HuH-7 (cell line): ENCODE results near the gene ATP7B.

Source experiments
- DNase-seq: peaks from one replicate; pipeline ENCODE4 v3.0.0; 2011; ENCODE audit warnings: low spot score

ATP7B gene

DNA sequence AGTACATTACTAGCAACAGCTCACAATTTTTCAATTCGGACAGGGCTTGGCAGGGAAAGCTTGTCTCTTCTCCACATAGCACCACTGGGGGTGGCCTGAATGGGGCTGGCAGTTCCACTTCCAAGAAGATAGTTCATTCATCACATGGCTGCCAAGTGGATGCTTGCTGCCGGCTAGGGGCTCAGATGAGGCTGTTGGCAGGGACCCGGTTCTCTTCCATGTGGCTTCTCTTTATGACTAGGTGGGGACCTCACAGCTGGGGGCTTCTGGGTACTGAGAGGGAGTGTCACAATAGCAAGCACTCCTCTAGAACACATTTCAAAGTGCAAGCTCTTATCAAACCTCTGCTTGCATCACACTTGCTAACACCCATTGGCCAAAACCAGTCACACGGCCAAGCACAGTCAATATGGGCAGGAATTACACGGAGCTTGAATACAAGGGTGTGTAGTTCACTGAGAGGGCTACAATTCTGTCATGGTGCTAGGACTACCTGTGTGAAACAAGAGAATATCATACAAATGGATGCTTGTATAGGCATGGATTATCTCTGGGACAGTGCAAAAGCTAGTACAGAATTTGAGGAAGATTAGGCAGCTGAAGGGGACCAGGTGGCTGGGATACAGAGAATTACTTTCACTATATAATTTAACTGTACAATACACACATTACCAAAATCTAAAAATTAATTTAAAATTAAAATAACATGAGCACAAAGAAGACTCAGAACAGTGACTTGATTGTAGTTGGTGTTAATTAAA is 32.3 kb downstream of the ATP7B start:
- DNase-seq = peak; percentile 58

DNA sequence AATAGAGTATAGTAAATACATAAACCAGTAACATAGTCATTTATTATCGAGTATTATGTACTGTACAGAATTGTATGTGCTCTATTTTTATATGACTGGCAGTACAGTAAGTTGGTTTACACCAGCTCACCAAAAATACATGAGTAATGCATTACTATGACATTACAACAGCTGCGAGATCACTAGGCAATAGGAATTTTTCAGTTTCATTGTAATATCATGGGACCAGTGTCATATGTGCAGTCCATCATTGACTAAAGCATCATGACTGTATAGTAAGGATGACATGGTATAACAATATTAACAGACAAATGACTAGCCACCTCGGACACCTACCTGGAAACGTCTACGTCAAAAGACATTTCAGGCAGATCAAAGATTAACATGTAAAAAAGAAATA is 33.6 kb downstream of the ATP7B start:
- DNase-seq = no peak

GRCh38 chr13:51976890-51977289 is 34.4 kb downstream of the ATP7B start:
- DNase-seq = no peak

- DNase-seq = no peak
These were observed 34.8 kb downstream of the ATP7B start for GRCh38 chr13:51976423-51976822.

DNA sequence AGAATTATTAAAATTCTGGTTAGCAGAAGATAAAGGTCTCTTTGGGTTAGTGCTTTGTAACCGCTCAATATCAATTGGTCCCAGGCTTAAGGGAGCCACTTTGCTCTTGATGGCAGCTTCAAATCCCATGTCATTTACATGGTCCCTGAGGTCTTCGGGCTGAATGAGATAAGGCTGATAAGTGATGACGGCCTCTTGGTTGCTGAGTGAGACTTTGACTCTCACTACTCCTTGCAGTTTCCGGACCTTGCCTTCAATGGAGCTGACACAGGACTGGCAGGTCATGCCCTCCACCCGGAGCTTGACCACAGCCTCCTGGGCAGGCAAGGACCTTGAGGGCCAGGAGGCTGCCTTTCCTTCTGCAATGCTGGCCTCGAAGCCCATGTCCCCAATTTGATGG is 36.8 kb downstream of the ATP7B start:
- DNase-seq = no peak

DNA sequence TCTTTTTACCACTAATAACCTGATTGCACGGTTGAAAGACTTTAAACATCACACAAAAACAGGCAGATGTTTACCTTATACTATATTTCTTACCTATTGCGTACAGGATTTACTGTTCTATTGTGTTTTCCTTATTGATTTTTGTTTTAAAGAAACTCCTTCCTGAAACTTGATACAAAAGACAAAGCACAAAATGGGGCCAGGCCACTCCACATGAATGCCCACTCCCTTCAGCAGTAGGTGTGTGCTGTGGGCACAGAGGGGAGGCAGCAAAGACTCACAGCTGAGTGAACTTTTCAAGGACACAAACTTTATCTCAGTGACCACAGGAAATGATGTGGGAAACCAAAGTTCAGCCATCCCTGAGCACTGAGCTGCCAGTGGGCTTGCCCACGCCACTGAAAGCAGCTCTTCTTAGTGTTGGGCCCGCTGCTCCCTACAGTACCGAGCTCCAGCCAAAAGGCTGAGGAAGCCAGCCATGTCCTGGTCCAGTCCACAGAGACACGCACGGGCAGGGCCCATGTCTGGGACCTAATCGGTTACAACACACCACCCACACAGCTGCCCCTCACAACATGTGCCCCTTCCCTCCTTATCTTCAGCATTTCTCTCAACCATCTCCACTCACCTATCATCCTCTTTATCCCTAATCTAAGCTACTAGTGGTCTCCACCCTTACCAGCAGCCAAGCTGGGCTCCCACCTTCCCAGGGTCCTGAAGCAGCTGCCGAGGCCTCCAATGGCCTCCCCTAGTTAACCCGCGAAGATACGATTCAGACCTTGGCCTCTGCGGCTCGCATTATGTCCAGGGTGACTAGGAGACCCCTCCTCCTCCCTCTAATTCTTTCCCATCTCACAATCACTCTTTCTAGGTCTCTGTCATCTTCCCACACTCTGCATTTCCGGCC is 39.5 kb downstream of the ATP7B start:
- DNase-seq = no peak

DNA sequence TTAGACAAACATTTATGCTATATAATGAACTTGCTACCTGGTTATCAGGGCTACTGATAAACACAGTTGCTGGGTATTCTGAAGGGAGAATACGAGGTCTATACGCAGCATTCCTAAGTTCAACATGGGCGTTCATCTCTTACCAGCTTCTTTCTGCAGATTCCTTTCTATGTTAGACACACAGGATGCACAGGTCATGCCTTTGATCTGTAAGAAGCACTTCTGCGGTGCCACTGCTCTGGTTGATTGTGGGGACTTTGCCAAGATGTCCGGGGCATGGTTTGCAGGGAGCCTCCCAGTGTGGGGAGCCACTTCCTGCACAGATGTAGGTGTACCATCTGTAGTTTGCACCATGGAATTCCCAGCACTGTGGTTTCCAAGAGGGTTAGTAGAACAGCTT is 40.9 kb downstream of the ATP7B start:
- DNase-seq = no peak

DNA sequence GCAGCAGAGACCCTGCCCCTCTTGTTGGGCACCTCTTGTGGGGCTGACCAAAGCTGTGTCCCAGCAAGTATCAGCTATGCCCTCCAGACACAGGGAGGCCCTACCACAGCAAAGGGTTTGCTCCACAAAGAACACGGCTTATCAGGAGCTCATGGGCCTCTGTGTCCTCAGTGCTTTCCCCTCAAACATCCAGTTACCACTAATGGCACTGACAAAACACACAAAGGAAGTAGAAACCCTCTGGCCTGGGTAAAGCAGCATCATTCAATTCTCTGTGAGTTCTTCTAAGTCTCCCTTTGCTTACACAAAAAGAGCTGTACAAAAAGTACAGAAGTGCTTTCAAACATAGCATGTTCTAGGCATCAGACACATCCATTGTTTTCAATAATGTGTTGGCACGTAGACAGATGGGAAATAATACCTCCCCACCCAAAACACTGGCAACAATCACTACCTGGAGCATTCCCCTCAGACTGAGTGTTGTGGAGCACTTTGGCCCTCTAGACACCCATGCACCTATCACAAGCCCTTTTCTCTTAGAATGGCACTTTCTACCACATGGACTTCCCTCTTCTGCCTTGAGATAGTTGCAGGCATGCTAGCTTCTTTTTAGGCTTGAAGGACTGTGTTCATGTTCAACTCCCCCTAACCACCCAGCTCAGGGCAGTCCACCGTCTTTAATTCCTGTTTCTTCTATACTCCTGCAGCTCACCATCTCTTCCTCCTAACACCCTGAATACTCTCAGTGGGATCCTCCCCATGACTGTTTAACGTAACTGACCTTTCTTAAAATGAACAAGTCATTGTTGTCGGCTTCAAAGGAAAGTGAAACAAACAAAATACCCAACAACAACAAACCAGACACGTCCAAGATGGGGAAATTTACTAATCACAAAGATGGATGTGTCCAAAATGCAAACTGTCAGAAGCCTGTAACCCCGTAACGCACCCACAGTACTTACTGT is 43.5 kb downstream of the ATP7B start:
- no peak for DNase-seq

DNA sequence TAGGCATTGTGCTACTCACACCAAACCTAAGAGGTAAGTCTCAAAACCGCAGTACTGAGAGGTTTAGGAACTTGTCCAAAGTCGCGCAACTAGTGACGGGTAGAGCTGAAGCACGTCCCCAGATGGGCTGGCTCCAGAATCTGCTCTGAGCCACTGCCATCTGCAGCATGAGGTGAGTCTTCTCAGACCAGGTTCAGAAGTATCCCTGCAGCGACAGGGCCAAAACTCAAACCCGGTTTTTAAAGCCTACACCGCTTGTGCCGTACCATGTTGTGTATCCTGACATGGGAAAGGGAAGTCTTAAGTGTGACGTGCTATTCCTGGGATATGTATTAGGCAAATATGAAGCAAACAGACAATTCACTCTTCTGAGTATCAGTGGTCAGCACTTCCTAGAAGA is 45.1 kb downstream of the ATP7B start:
- DNase-seq = no peak

DNA sequence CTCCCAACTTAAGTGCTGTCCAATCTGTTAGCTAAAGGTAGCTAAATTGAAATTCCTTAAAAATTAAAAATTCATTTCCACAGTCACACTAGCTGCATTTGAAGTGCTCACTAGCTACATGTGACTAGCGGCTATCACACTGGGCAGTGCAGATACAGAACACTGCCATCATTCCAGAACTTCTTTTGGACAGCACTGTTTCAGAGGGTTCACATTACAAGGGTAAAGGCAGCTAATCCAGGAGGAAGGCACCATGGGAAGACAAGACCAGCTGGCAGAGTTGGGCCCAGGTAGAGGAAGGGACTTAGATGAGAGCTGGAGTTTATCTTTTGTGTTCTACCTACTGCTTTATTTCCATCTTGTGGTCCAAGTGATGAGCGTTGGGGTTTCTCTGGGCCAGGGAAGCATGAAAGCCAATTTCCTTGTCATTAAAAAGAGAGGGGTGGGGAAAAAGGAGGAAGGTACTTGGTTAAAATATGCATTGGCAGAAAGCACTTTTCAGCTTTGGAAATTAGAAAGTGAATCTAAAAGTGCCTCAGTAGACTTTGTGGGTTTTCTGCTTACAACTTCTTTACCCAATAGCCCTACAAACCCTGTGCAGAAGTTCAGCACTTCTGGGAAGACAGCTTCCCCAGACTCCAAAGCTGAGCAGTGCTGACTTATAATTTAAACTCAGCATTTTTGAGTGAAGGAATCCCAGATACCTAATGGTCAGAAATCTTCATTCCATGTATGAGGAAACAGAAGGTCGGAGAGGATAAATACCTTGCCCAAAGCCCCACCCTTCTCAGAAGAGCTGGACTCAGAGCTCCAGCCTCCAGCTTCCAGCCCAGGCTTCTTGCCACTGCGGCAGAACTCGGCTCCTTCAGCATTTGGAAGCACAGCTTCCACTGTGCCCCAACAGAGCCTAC is 49.5 kb downstream of the ATP7B start:
- no peak for DNase-seq

DNA sequence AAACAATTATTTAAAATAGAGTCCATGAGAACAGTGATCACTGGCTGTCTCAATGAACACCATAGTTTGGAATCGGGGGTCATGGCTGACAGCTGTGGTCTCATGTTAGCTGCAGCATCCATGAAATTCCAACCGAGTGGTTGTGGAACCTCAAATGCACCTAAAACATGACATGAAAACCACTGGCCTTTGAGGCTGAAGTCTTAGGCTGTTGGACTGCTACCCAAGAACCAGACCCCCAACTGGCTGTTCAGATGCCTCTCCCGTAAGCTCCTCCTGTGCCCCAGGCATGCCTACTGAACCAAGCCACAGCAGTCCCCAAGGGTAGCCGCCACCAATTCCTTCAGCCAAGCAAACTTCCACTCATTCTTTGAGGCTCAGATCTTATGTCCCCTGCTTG is 50.5 kb downstream of the ATP7B start:
- no peak for DNase-seq

DNA sequence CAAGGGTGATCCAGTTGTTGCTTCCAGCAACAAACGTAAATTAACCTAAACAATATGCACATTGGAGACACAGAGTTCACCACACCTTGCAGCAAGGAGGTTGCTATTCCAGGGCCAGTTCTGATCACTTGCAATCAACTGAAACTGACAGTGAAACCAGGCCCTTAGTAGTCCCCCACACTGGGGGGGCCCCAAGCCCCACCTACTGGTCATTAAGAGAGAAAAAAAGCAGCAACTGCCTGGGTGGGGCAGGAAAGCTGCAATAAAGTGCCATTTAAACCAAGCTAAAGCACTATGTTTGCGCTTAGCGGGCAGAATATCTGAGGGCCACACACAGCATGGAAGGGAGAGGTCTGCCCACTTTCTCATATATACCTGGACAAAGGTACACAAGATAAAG is 51.5 kb downstream of the ATP7B start:
- DNase-seq = no peak

DNA sequence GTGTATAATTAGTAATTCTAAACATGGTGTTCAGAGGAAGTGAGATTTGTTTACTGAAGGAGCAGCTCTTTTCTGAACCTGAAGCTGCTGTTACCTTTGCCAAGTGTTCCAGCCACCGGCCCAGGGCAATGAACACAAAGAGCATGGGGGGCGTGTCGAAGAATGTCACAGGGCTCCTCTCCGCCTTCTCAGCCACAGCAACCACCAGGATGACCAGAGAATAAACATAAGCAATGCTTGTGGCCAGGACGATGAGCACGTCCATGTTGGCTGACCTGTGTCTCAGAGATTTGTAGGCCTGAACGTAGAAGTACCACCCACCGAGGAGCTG is 53.1 kb downstream of the ATP7B start:
- DNase-seq = peak; percentile 18

GRCh38 chr13:51957377-51958216 is 53.7 kb downstream of the ATP7B start:
- no peak for DNase-seq

GRCh38 chr13:51956717-51957116 is 54.5 kb downstream of the ATP7B start:
- DNase-seq = no peak

DNA sequence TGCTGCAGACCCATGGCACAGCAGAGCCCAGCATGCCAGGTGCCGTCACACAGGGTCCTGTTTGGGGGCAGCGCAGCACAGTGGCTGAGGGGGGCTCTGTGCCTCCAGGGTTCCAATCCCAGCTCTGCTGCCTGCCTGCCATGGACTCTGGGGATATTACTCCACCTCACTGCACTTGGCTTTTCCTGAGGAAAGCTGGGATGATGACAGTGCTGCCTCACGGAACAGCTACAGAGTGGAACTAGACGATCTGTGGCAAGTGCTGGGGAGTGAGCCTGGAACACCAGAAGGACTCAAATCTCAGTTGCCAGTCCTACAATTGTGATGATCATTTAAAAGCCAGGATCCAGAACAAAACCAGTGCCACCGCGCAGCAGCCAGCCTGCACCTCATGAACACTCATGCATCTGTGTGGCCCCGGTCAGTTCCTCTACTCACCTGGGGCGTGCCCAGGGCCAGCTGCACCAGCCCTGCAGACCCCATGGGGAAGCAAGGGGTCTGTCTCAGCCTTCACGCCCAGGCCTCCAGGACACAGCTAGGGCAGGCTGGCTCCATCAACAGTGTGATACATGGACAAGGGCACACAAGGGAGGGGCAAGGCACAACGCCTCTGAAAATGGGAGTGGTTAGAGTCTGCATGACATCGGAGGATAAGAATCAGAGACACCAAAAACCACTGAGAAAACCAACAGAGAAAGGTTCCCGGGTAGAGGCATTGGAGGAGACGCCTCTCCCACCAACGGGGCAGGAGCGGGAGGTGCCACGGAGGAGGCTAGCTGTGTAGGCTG is 55.2 kb downstream of the ATP7B start:
- no peak for DNase-seq

- no peak for DNase-seq
These were observed 55.9 kb downstream of the ATP7B start for GRCh38 chr13:51955281-51955771.

DNA sequence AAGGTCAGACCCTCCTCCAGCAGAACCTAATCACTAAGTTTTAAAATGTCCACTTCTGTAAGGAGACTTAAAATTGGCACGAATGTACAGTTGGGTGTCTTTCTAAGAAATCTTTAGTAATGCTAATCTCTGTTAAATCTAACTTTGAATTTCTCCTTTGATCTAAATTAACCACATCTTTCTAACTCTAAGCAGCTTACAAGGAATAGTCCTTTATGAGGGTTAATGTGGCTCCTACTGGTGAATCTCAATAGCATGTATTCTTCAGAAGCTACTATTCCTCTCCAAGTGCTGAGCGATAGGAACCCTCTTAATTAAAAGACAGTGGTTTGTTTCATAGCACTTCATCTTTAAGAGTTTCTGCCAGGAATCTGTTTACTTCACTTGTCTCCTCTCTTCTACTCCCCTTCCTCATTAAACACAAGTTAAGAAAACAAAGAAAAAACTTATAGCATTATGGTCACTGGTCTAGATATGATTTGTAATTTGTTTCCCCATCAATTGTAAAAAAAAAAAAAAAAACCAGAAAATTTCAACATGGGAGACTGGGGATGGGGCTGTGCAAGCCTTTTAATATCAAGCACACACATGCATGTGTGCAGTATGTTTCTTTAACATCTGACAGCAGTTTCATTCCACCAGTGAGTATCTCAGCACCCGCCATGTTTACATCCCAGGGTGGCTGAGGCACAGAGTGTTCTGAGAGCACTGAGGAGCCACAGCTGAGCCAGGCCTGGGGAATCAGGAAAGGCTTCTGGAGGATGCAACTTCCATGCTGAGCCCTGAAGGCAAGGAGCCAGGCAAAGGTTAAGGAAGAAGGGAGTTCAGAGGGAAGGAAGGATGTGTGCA is 57.7 kb downstream of the ATP7B start:
- no peak for DNase-seq
